Measurements from ENCODE around the gene PPM1J. TPM values are rescaled to one million over a fixed set of nuclear protein-coding genes. Genes with fewer than 3 reads are reported as not detected.

Gene PPM1J
- total RNA-seq, 1 donor from 2014 or later: 0.69 TPM

DNA sequence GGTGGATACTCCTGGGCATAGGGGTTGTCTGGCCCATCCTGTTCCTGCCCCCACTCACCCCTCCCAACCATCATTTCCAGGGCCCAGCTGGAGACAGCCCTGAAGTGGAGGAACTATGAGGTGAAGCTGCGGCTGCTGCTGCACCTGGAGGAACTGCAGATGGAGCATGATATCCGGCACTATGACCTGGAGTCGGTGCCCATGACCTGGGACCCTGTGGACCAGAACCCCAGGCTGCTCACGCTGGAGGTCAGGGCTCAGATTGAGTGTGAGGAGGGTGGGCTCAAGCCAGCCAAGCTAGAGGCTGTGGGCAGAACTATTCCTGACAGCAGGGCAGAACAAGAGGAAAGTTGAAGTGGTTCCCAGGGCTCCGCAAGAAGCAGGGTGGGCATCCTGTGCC lies 22.5 kb downstream of the PPM1J start:
- H3K9me3 Mint-ChIP-seq (ENCODE audit: unreplicated experiment): peaks cover 2% of the 10 kb centered on the region
- no peak overlapping the region for H3K27ac Mint-ChIP-seq (ENCODE audit: unreplicated experiment)
- H3K36me3 Mint-ChIP-seq (ENCODE audit: unreplicated experiment): no peaks in the 10 kb centered on the region
- DNase-seq: no peak
- H3K4me1 Mint-ChIP-seq (ENCODE audit: low read depth, unreplicated experiment): peaks cover 4% of the 10 kb centered on the region
- no peak overlapping the region for H3K4me3 Mint-ChIP-seq (ENCODE audit: unreplicated experiment)
- TF ChIP-seq, protein P1, sequence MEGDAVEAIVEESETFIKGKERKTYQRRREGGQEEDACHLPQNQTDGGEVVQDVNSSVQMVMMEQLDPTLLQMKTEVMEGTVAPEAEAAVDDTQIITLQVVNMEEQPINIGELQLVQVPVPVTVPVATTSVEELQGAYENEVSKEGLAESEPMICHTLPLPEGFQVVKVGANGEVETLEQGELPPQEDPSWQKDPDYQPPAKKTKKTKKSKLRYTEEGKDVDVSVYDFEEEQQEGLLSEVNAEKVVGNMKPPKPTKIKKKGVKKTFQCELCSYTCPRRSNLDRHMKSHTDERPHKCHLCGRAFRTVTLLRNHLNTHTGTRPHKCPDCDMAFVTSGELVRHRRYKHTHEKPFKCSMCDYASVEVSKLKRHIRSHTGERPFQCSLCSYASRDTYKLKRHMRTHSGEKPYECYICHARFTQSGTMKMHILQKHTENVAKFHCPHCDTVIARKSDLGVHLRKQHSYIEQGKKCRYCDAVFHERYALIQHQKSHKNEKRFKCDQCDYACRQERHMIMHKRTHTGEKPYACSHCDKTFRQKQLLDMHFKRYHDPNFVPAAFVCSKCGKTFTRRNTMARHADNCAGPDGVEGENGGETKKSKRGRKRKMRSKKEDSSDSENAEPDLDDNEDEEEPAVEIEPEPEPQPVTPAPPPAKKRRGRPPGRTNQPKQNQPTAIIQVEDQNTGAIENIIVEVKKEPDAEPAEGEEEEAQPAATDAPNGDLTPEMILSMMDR (IDR thresholded peaks at IDR 0.05; ENCODE audit: partially characterized antibody, unreplicated experiment): no peak
- H3K27me3 Mint-ChIP-seq (ENCODE audit: unreplicated experiment): peaks cover 5% of the 10 kb centered on the region

- H3K36me3 Mint-ChIP-seq (ENCODE audit: unreplicated experiment): no peaks in the 10 kb centered on the region
- DNase-seq: no peak
- TF ChIP-seq, protein P1 (IDR thresholded peaks at IDR 0.05; ENCODE audit: partially characterized antibody, unreplicated experiment): no peak
- peaks cover 2% of the 10 kb centered on the region for H3K9me3 Mint-ChIP-seq (ENCODE audit: unreplicated experiment)
- peaks cover 5% of the 10 kb centered on the region for H3K27me3 Mint-ChIP-seq (ENCODE audit: unreplicated experiment)
- no peak overlapping the region for H3K27ac Mint-ChIP-seq (ENCODE audit: unreplicated experiment)
- no peak overlapping the region for H3K4me3 Mint-ChIP-seq (ENCODE audit: unreplicated experiment)
- peaks cover 4% of the 10 kb centered on the region for H3K4me1 Mint-ChIP-seq (ENCODE audit: low read depth, unreplicated experiment)
Observed at GRCh38 chr1:112689842-112690237, 25.3 kb downstream of the PPM1J start.

DNA sequence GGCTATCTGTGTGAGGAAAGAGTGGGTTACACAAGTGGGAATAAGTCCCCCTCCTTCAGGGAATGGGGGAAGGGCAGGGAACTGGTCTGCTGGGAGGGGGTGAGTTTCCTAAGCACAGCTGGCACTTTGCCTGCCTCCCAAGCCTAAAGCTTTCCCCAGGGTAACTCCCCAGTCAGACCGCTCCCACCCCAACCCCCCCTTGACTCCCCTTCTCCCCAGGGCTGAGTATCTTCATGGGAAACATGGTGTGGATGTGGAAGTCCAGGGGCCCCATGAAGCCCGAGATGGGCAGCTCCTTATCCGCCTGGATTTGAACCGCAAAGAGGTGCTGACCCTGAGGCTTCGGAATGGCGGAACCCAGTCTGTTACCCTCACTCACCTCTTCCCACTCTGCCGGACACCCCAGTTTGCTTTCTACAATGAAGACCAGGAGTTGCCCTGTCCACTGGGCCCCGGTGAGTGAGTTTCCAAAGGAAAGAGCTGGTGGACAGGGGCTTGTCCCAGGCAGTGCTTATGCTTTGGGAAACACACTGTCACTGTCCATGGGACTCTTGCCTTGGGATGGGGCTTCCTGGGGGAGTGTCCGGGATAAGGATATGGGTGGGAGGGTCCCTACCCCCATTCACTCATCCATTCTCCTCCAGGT lies 25.8 kb downstream of the PPM1J start:
- no peak overlapping the region for H3K4me3 Mint-ChIP-seq (ENCODE audit: unreplicated experiment)
- H3K36me3 Mint-ChIP-seq (ENCODE audit: unreplicated experiment): no peaks in the 10 kb centered on the region
- peaks cover 2% of the 10 kb centered on the region for H3K9me3 Mint-ChIP-seq (ENCODE audit: unreplicated experiment)
- H3K27me3 Mint-ChIP-seq (ENCODE audit: unreplicated experiment): peaks cover 5% of the 10 kb centered on the region
- peaks cover 4% of the 10 kb centered on the region for H3K4me1 Mint-ChIP-seq (ENCODE audit: low read depth, unreplicated experiment)
- DNase-seq: no peak
- TF ChIP-seq, protein P1 (IDR thresholded peaks at IDR 0.05; ENCODE audit: partially characterized antibody, unreplicated experiment): no peak
- no peak overlapping the region for H3K27ac Mint-ChIP-seq (ENCODE audit: unreplicated experiment)

DNA sequence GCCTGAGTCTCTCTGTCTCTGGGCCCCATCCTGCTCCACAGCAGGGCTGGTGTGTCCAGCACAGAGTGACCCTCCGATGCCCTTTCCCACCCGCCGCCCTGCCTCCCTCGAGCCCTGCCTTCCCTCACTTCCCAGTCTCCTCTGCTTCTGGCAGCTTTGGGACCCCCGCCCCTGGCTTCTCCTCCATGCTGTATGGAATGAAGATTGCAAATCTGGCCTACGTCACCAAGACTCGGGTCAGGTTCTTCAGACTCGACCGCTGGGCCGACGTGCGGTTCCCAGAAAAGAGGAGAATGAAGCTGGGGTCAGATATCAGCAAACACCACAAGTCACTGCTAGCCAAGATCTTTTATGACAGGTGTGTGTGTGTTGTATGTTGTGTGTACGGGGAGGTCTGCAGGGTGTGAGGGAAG lies 26.3 kb downstream of the PPM1J start:
- Mint-ChIP-seq H3K36me3 (ENCODE audit: unreplicated experiment) (no peaks in the 10 kb centered on the region), H3K9me3 (ENCODE audit: unreplicated experiment) (peaks cover 2% of the 10 kb centered on the region), H3K27me3 (ENCODE audit: unreplicated experiment) (peaks cover 5% of the 10 kb centered on the region), H3K4me1 (ENCODE audit: low read depth, unreplicated experiment) (peaks cover 4% of the 10 kb centered on the region), H3K27ac (ENCODE audit: unreplicated experiment) (no peak overlapping the region), H3K4me3 (ENCODE audit: unreplicated experiment) (no peak overlapping the region)
- DNase-seq: no peak
- TF ChIP-seq, protein P1 (IDR thresholded peaks at IDR 0.05; ENCODE audit: partially characterized antibody, unreplicated experiment): no peak

GRCh38 chr1:112687785-112688496 lies 27.2 kb downstream of the PPM1J start:
- Mint-ChIP-seq H3K9me3 (ENCODE audit: unreplicated experiment) (peaks cover 2% of the 10 kb centered on the region), H3K36me3 (ENCODE audit: unreplicated experiment) (no peaks in the 10 kb centered on the region), H3K4me1 (ENCODE audit: low read depth, unreplicated experiment) (peaks cover 4% of the 10 kb centered on the region), H3K27me3 (ENCODE audit: unreplicated experiment) (peaks cover 5% of the 10 kb centered on the region), H3K27ac (ENCODE audit: unreplicated experiment) (no peak overlapping the region), H3K4me3 (ENCODE audit: unreplicated experiment) (no peak overlapping the region)
- DNase-seq: no peak
- TF ChIP-seq, protein P1 (IDR thresholded peaks at IDR 0.05; ENCODE audit: partially characterized antibody, unreplicated experiment): no peak
